ENCODE results near the gene METAP1D.

Gene METAP1D

DNA sequence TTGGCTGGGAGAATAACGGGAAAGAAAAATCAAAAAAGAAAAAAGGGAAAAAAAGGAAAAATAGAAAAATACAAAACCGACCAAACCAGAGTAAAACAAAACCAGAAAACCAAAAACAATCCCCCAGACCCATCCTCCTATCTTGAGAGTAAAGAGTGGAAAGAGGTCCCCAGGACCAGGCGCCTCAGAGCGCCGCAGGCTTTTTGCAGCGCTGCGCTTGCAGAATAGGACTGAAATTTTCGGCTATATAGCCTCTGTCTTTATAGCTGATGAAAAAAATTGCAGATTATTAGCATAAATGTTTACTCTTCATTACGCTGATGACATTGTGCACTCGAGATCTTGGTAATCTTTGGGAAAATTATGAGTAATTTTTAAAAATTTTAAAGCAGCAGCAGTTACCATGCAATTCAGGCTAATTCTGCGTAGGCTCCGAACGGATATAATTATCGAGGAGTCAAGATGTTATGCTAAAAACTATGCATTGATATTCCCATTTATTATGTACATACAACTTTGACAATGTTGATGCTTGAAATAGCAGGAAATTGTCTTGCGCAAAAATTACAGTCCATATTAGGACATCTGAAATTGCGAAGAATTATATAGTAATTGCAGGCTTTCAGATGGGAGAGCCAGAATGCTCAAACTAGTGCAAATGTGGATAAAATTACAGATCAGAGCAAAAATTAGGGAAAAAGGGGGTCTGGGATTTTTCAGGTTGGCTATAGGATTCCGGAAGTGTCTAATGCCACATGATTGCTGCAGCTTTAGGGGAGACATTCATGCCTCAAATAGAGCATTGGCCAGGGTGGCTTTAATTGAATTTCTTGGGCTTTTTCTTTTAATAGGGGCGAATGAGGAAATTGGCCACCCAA, 93.9 kb downstream of the METAP1D start:
- DNase-seq = no peak

DNA sequence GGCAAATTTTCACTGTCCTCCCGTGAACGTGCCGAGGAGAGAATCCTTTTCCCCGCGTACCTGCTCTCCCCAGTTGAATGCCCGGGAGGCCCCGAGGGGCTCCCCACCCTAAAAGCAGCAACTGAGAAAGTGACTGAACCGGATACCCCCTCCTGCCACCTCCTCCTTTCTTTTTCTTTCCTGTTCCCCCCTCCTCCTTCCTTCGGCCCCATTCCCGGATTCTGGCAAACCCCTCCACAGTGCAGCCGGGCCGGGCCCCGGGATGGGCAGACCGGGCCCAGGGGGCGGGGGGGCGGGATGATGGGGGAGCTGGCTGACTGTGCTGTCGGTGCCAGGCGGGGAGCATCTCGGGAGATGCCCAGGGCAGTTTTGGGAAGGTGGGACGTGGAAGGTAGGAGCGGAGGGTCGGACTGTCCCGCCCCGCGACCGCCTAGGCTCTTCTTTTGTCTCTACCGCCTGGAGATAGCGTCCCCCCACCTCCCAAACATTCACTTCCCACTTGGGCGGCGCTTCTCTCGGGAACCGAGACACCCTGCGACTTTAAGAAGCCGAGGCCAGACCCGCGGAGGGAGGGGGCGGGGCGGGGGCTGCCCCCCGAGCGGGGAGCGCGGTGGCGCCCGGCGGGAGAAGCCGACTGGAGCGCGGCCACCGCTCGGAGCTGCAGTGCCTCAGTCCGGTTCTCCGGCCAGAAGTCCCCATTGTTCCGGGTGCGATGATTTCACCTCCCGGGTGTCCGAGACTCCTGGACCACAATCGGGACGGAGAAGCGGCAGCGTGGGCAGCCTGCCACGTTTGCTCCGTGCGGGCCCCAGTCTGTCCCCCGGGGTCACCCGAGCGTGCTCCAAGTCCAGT, 94.8 kb downstream of the METAP1D start:
- no peak for DNase-seq

GRCh38 chr2:172095146-172095904, 95.6 kb downstream of the METAP1D start:
- peak; percentile 18 for DNase-seq

- no peak for DNase-seq
Observed at GRCh38 chr2:172095905-172096625, 96.3 kb downstream of the METAP1D start.

DNA sequence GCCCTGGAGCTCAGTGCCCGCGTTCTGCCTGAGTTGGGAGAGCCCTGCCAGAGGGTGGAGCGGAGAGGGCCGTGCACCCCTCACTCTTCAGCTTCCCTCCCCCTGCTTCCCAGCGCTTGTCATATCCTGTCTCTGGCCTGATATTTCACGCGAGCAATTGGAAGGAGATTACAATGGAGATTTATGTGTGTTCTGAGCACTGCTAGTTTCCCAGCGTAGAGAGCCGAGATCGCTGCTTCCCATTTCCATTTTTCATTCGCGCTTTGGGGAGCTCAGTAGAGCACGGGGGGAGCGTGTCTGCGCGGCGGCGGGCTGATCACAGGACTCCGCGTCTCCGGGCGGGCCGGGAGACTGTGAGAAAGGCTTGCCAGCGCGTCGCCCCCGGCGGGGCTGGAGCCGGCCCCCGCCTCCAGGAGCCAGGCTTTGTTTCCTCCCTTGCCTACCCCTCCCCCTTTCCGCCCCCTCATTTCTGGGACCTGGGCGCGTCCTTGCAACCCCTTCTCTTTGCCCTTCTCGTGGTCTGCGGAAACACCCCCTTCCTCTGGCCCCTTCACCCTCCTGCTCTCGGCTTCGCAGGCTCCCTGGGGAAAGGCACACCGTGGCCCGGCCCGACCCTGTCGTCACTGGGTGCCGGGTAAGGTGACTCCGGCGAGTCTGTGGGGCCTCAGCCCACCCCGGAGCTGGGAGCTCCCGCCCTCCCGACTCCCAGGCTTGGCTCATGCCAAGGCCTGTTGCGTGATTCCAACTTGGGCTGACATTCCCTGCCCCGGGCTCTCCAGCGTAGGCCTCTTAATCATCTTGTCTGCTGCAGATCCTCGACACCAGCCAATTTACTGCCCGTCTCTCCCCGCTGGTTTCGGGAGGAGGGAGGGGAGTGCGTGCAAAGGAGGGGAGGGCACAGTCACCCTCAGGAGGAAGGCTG, 97.1 kb downstream of the METAP1D start:
- no peak for DNase-seq

- DNase-seq = no peak
Observed at GRCh38 chr2:172097557-172098131, 97.9 kb downstream of the METAP1D start.

GRCh38 chr2:172098287-172098649, 98.5 kb downstream of the METAP1D start:
- DNase-seq = no peak

GRCh38 chr2:172098650-172099471, 99.1 kb downstream of the METAP1D start:
- DNase-seq = no peak

DNA sequence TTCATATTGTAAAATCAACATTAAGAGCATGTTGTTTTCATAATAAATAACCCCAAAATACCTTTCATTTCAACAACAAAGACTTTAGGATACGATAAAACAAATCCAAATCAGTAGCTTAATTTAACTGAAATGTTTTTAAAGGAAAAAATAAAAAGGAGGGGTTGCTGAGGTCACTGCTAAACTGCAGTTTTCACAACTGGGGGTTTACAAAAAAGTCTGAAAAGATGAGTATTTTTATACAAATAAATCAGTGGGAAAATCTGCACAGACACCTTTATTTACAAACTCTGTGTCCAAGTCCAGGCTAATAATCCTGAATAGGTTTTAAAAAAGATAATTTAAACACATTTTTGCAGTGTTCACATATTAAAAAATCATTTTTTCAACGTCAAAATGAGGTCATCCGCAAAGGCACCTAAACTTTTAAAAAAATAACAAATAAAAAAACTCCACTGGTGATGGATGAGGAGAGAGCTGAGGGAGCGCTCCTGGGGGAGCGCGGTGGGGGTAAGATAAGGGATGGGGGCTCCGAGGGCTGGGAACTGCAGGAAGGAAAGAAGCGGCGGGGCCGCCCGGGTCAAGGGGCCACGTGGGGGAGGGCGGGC, 99.8 kb downstream of the METAP1D start:
- no peak for DNase-seq

GRCh38 chr2:172100080-172100934, 100.6 kb downstream of the METAP1D start:
- DNase-seq = no peak

DNA sequence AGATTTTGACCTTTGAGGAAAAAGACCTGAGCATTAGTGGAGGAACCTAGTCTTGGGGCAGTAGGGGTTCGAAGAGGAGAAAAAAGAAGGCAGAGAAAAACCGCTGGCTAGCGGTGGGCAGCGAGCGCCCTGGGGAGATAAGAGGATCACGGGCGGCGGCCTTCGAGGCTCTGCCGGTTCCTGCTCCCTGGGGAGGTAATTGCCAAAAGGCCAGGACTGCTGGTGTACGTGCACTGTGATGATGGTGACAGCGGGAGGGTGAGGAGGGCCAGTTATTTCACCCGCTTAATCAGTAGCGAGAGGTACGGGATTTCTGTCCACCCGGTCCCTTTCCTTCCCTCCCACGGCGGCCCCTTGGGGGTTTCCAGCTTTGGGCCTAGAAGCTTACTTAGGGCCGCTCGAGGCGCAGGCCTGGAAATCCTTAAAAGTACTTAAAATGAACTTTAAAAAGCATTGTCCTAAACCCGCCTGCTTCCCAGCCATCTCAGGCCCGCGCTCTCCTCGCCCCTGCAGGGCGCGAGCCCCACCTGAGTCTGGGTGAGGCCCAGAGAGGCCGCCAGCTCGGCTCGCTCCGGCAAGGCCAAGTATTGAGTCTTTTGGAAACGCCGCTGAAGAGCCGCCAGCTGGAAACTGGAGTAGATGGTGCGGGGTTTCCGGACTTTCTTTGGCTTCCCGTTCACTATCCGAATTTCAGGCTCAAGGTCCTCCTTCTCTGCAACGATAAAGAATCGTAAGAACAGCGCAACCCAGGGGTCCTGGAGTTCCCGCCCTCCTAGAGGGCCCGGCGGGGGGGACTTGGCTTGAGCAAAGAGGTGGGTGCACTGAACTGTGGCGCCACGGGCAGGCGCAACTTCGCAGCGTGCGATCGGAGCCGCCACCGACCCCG, 101.4 kb downstream of the METAP1D start:
- DNase-seq = no peak

GRCh38 chr2:172101821-172102390, 102.2 kb downstream of the METAP1D start:
- DNase-seq = peak; percentile 45

GRCh38 chr2:172102391-172103359, 102.9 kb downstream of the METAP1D start, which contains the start of gene DLX2:
Gene DLX2, minus strand, starts transcription at chr2:172102900. Its CDS starts 362 bp downstream, at chr2:172102538.
- DNase-seq = peak; percentile 86

GRCh38 chr2:172103471-172104272, 103.9 kb downstream of the METAP1D start:
- DNase-seq = peak; percentile 61
